Smooth muscle cell (in vitro differentiated cells): ENCODE results near the gene DYNC1H1. TPM values are rescaled to one million over a fixed set of nuclear protein-coding genes. Genes with fewer than 3 reads are reported as not detected.

Experiments used
- DNase-seq: peaks from one replicate; lab custom pipeline; 2025; ENCODE audit not compliant: unreplicated experiment; lab: John Stamatoyannopoulos, UW
- H2AFZ ChIP-seq: fragments of 200-600 bp; sonication (generic); 2 replicates; pipeline ENCODE4 v1.6.0; 2016; ENCODE audit warnings: antibody characterized with exemption, low read depth, mild to moderate bottlenecking
- H3F3A ChIP-seq: fragments of 200-600 bp; sonication (generic); 2 replicates; pipeline ENCODE4 v1.6.0; 2017; ENCODE audit warnings: antibody characterized with exemption, low read depth
- H3K27ac ChIP-seq: fragments of 200-600 bp; sonication (generic); 2 replicates; pipeline ENCODE4 v1.5.1; 2016; ENCODE audit warnings: low read depth, mild to moderate bottlenecking
- H3K27me3 ChIP-seq: fragments of 200-600 bp; sonication (generic); 2 replicates; pipeline ENCODE4 v1.6.1; 2016; ENCODE audit warnings: low read depth, mild to moderate bottlenecking
- H3K36me3 ChIP-seq: fragments of 200-600 bp; sonication (generic); 2 replicates; pipeline ENCODE4 v1.5.1; 2016; ENCODE audit warnings: low read depth
- H3K4me1 ChIP-seq: fragments of 200-600 bp; sonication (generic); 2 replicates; pipeline ENCODE4 v1.5.1; 2016; ENCODE audit warnings: low read depth
- H3K4me2 ChIP-seq: fragments of 200-600 bp; sonication (generic); 2 replicates; pipeline ENCODE4 v1.6.0; 2016; ENCODE audit warnings: mild to moderate bottlenecking
- H3K4me3 ChIP-seq: fragments of 200-600 bp; sonication (generic); 2 replicates; pipeline ENCODE4 v1.5.1; 2016; ENCODE audit warnings: mild to moderate bottlenecking
- H3K79me2 ChIP-seq: fragments of 200-600 bp; sonication (generic); 2 replicates; pipeline ENCODE4 v1.6.0; 2016; ENCODE audit warnings: low read depth, mild to moderate bottlenecking
- H3K9ac ChIP-seq: fragments of 200-600 bp; sonication (generic); 2 replicates; pipeline ENCODE4 v1.6.0; 2016; ENCODE audit warnings: low read depth
- H3K9me3 ChIP-seq: fragments of 200-600 bp; sonication (generic); replicated peaks from 2 replicates; pipeline ENCODE4 v1.5.1; 2016; ENCODE audit warnings: low read depth
- H4K20me1 ChIP-seq: fragments of 200-600 bp; sonication (generic); 2 replicates; pipeline ENCODE4 v1.6.0; 2016; ENCODE audit warnings: low read depth
- WGBS: methylation state at CpG from one replicate; pipeline ENCODE4 v1.1.7; 2016; ENCODE audit warnings: low lambda C conversion rate; 5-methylcytosine and 5-hydroxymethylcytosine counted together
- polyA plus RNA-seq: library from polyadenylated mRNA; unstranded; fragments of >200 nt; fragmentation: Nextera tagmentation; extraction: Ambion mirVana; gene quantifications from 2 replicates; pipeline ENCODE4 v1.2.1, GENCODE V29; 2016
- total RNA-seq: library from RNA; depleted of rRNA; stranded (reverse); fragments of >200 nt; gene quantifications from 2 replicates; pipeline ENCODE4 v1.2.3, GENCODE V29; 2014
- TF ChIP-seq, protein P1 (sequence below): fragments of 200-600 bp; sonication (generic); IDR thresholded peaks from 2 replicates; pipeline ENCODE4 v1.5.1; 2017; ENCODE audit warnings: borderline replicate concordance, mild to moderate bottlenecking, antibody characterized with exemption; ENCODE audit not compliant: insufficient read depth, poor library complexity, severe bottlenecking

The DYNC1H1 gene
- total and polyA plus RNA-seq, 2 experiments from 2014 or later: 137 to 399 TPM

DNA sequence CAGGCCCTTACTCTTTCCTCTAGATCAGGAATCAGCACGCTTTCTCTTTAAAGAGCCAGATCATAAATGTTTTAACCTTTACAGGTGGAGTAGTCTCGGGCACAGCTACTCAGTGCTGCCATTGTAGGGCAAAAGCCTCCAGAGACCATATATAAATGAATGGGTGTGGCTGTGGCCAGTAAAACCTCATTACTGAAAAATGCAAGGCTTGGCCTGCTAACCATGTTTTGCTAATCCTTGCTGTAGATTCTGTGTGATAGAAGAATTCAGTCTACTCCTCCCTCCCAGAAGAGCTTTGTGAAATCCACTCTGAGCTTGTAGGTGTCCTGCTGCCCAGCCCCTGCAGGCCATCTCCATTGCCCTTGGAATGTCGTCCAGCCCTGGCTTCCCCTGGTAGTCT is 64.4 kb downstream of the DYNC1H1 start:
- Histone ChIP-seq H3K4me2 (peak overlapping the region; percentile 41), H3F3A (peaks cover 4% of the 10 kb centered on the region), H3K27me3 (no peaks in the 10 kb centered on the region), H3K9me3 (no peaks in the 10 kb centered on the region), H4K20me1 (peaks cover 3% of the 10 kb centered on the region), H3K4me3 (no peak overlapping the region), H3K9ac (peak overlapping the region; percentile 63), H3K27ac (peak overlapping the region; percentile 79), H3K36me3 (peaks cover 22% of the 10 kb centered on the region), H3K79me2 (no peaks in the 10 kb centered on the region), H2AFZ (no peak overlapping the region), H3K4me1 (no peaks in the 10 kb centered on the region)
- WGBS: 60% methylated on average over 3 of the region's 3 CpGs
- TF ChIP-seq, protein P1, sequence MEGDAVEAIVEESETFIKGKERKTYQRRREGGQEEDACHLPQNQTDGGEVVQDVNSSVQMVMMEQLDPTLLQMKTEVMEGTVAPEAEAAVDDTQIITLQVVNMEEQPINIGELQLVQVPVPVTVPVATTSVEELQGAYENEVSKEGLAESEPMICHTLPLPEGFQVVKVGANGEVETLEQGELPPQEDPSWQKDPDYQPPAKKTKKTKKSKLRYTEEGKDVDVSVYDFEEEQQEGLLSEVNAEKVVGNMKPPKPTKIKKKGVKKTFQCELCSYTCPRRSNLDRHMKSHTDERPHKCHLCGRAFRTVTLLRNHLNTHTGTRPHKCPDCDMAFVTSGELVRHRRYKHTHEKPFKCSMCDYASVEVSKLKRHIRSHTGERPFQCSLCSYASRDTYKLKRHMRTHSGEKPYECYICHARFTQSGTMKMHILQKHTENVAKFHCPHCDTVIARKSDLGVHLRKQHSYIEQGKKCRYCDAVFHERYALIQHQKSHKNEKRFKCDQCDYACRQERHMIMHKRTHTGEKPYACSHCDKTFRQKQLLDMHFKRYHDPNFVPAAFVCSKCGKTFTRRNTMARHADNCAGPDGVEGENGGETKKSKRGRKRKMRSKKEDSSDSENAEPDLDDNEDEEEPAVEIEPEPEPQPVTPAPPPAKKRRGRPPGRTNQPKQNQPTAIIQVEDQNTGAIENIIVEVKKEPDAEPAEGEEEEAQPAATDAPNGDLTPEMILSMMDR: no peak
- DNase-seq: no peak

DNA sequence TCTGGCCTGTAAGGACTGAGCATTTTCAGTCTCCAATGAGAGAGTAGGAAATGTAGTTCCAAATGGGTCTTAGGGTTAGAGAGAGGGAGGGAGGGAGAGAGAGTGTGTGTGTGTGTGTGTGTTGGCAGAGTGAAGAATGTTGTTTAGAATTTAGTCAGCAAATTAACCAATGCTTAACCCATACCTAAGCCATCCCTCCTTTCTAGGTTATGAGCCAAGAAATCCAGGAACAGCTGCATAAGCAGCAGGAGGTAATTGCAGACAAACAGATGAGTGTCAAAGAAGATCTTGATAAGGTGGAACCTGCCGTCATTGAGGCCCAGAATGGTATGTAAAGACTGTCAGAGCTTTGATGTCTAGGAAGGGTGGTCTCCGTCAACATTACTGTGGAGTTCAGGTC is 65.6 kb downstream of the DYNC1H1 start:
- peak overlapping the region; percentile 79 for H3K27ac ChIP-seq
- no peak overlapping the region for H3K4me3 ChIP-seq
- TF ChIP-seq, protein P1: no peak
- no peaks in the 10 kb centered on the region for H3K79me2 ChIP-seq
- H3K36me3 ChIP-seq: peaks cover 29% of the 10 kb centered on the region
- no peaks in the 10 kb centered on the region for H3K27me3 ChIP-seq
- DNase-seq: no peak
- H3K9me3 ChIP-seq: no peaks in the 10 kb centered on the region
- H3F3A ChIP-seq: peaks cover 4% of the 10 kb centered on the region
- 58% methylated on average over 2 of the region's 2 CpGs for WGBS
- no peak overlapping the region for H2AFZ ChIP-seq
- no peaks in the 10 kb centered on the region for H3K4me1 ChIP-seq
- no peak overlapping the region for H3K9ac ChIP-seq
- peaks cover 5% of the 10 kb centered on the region for H4K20me1 ChIP-seq
- H3K4me2 ChIP-seq: no peak overlapping the region

DNA sequence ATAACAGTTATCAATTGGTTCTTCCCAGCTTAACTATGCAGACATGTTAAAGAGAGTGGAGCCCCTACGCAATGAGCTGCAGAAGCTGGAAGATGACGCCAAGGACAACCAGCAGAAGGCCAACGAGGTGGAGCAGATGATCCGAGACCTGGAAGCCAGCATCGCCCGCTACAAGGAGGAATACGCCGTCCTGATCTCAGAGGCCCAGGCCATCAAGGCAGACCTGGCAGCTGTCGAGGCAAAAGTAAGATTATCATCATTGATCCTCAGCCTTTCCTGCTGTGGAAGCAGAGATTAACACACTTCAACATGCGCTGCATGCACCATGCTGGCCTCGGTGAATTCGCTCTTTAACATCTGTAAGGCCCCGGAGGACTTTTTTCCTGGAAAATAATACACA is 68.9 kb downstream of the DYNC1H1 start:
- H3K27ac ChIP-seq: no peak overlapping the region
- H3K4me2 ChIP-seq: no peak overlapping the region
- H3K4me3 ChIP-seq: no peak overlapping the region
- H3K36me3 ChIP-seq: peaks cover 40% of the 10 kb centered on the region
- TF ChIP-seq, protein P1: no peak
- no peak overlapping the region for H2AFZ ChIP-seq
- no peaks in the 10 kb centered on the region for H3K9me3 ChIP-seq
- peaks cover 4% of the 10 kb centered on the region for H3F3A ChIP-seq
- H3K9ac ChIP-seq: no peak overlapping the region
- no peaks in the 10 kb centered on the region for H3K79me2 ChIP-seq
- WGBS: 96% methylated on average over 13 of the region's 13 CpGs
- H3K27me3 ChIP-seq: no peaks in the 10 kb centered on the region
- no peak for DNase-seq
- peaks cover 5% of the 10 kb centered on the region for H4K20me1 ChIP-seq
- H3K4me1 ChIP-seq: no peaks in the 10 kb centered on the region

DNA sequence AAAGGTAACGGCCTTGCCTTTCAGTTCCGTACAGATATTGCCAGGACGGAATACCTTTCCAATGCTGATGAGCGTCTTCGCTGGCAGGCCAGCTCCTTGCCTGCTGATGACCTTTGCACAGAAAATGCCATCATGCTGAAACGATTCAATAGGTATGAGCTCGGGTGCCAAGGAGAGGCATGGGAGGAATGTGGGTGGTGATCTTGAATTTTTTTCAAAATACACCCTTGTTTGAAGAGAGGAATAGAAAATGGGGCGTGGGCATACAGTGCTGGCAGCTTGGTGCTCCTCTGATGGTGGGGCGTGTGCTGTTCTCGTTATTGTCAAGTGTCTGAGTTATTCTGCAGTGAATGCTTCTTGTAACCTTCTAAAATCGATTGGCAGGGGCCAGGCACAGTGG is 69.9 kb downstream of the DYNC1H1 start:
- Histone ChIP-seq H3F3A (no peaks in the 10 kb centered on the region), H3K9me3 (no peaks in the 10 kb centered on the region), H3K4me1 (no peaks in the 10 kb centered on the region), H3K27me3 (no peaks in the 10 kb centered on the region), H3K36me3 (peaks cover 40% of the 10 kb centered on the region), H2AFZ (no peak overlapping the region), H3K79me2 (no peaks in the 10 kb centered on the region), H3K27ac (no peak overlapping the region), H3K4me2 (no peak overlapping the region), H4K20me1 (peaks cover 5% of the 10 kb centered on the region), H3K4me3 (no peak overlapping the region), H3K9ac (no peak overlapping the region)
- TF ChIP-seq, protein P1: no peak
- WGBS: 96% methylated on average over 11 of the region's 11 CpGs
- DNase-seq: no peak
